GM21360 (cell line): Measurements from ENCODE around the gene CCL23.

Experiments
- ATAC-seq: cut with Tn5 transposase; IDR thresholded peaks from one replicate; pipeline ENCODE4 v1.9.1; 2021; ENCODE audit warnings: mild to moderate bottlenecking, moderate library complexity; ENCODE audit not compliant: unreplicated experiment

CCL23 gene

GRCh38 chr17:35972066-35972465, 45.7 kb downstream of the CCL23 start:
- no peak for ATAC-seq

DNA sequence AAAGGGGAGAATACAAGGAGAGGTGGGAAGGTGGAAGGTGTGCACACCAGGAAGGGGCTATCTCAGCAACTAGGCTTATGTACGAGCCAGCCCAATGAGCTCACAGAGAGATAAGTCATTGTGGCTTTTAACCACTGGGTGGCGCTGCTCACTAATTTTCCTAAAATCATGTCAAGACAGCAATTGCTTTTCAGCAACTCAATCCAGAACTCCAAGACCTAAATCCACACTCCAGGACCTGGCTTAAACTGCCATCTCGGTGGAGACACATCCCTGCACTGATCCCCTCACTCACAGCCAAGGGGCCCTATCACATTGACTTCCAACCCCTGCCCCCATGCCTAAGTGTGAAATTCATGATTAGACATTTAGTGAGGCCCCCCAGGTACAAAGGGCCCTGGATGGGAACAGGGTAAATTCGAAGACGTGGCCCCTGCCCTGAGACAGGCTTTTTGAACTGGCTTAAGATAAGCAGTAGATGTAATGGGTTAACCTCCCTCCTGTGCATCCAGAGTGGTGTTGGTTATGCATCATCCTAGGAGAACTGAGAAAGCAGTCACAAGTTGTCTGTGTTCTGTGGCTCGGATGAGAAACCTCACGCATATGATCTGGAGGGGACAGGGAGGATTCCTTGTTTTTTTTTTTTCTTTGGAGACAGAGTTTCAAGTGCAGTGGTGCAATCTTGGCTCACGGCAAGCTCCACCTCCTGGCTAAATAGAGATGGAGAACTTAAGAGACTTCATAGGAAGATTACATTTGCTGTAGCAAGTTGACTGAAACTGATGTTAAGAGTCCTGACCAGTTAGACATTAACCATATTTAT, 48.0 kb downstream of the CCL23 start:
- ATAC-seq, result no peak

DNA sequence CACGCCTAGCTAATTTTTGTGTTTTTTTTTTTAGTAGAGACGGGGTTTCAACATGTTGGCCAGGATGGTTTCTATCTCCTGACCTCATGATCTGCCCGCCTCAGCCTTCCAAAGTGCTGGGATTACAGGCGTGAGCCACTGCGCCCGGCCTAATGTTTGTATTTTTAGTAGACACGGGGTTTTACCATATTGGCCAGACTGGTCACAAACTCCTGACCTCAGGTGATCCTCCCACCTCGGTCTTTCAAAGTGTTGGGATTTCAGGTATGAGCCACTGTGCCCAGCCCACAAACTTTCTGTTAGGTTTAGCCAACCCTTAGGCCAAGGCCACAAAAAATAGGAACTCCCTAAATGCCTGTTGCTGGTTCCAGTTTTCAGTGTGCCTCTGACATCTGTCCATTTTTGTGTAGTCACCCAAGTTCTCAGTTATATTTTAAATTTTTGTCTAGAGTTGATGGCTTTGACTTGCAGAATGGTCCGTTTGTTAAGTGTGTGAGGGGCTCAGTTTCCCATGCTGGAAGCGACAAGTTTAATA, 49.2 kb downstream of the CCL23 start:
- no peak for ATAC-seq

DNA sequence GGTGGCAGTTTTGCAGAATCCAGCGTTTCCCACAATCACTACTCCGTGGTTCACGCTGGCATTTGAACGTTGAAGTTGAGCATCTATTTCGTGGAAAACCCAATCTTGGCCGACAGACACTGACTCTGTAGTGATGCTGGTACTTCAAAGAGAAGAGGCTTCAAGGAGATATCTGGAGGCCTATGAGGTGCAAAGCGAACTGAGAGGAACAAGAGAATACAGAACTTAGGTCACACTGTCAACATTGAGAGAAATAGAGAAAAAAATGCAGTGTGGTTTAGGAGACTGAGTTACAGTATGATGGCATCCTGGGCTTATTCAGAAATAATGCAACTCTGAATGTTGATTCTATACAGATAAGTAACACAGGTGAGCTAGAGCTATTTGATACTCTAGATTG, 52.5 kb downstream of the CCL23 start:
- ATAC-seq, result no peak

DNA sequence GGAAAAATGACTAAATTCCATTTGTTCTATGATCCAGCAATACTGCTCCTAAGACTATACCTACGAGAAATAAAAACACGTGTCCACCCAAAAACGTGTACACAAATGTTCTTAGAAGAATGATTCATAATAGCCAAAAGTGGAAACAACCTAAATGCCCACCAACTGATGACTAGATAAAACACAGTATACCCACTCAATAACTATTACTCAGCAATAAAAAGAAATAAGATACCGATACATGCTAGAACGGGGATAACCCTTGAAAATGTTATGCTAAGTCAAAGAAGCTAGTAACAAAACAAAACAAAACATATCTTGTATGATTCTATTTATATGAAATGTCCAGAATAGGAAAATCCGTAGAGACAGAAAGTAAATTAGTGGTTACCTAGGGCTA, 54.1 kb downstream of the CCL23 start:
- ATAC-seq, result no peak
